Measurements from ENCODE around the gene ULK4. TPM values are rescaled to one million over a fixed set of nuclear protein-coding genes. Genes with fewer than 3 reads are reported as not detected.

ULK4 gene
- total RNA-seq, 1 experiment from 2014 or later: 6.3 TPM

- Histone ChIP-seq H3K79me2 (ENCODE audit: insufficient read depth, low read length) (no peaks in the 10 kb centered on the region), H2AFZ (ENCODE audit: low read depth, low read length, poor library complexity, severe bottlenecking) (no peak overlapping the region), H3K27ac (ENCODE audit: low read depth, low read length) (no peak overlapping the region), H3K36me3 (ENCODE audit: control insufficient read depth in 1 of 2, insufficient read depth in 2 of 2, low read length in 2 of 2) (no peaks in the 10 kb centered on the region), H3K9ac (ENCODE audit: low read length) (no peak overlapping the region), H3K9me3 (ENCODE audit: control insufficient read depth in 1 of 2, insufficient read depth in 1 of 2, low read depth in 1 of 2, low read length in 2 of 2) (no peaks in the 10 kb centered on the region), H3K27me3 (ENCODE audit: insufficient read depth, low read length) (no peaks in the 10 kb centered on the region), H3K4me1 (ENCODE audit: control insufficient read depth in 1 of 2, insufficient read depth in 2 of 2, low read length in 2 of 2) (no peaks in the 10 kb centered on the region), H4K20me1 (ENCODE audit: insufficient read depth) (no peaks in the 10 kb centered on the region), H3K4me3 (replicated peaks in 1 of 2; ENCODE audit: low read depth in 1 of 2, low read length in 2 of 2) (no peak overlapping the region), H3K9me2 (ENCODE audit: insufficient read depth) (no peaks in the 10 kb centered on the region), H3K4me2 (ENCODE audit: low read length) (no peak overlapping the region)
- BruUV-seq (replicated peaks): no TSS peak
- CTCF ChIA-PET: no interaction called here
- DNase-seq (ENCODE audit: low read depth, low spot score) (no peak), ATAC-seq (no peak)
- RAD21 ChIA-PET (ENCODE audit: low non-redundant PET in 1 of 2, low total read pairs in 2 of 2, uncharacterized antibody in 2 of 2, unreplicated experiment in 2 of 2): no interaction called here
- intact Hi-C loops (cut with micrococcal nuclease): no loop called here
- TF ChIP-seq EZH2 (IDR thresholded peaks at IDR 0.05) (no peak), RAD21 (IDR thresholded peaks at IDR 0.05; ENCODE audit: low read depth) (no peak), FOSL1 (IDR thresholded peaks at IDR 0.05; ENCODE audit: low read depth) (no peak), CEBPB (IDR thresholded peaks at IDR 0.05; ENCODE audit: low read depth) (no peak), ATF3 (IDR thresholded peaks at IDR 0.05) (no peak), JUND (IDR thresholded peaks at IDR 0.05) (no peak), POLR2A (IDR thresholded peaks at IDR 0.05; ENCODE audit: borderline replicate concordance, extremely low read depth, insufficient read depth, insufficient read length) (no peak), EZH2phosphoT487 (IDR thresholded peaks at IDR 0.05; ENCODE audit: borderline replicate concordance) (no peak), SP1 (IDR thresholded peaks at IDR 0.05; ENCODE audit: low read depth) (no peak), SIN3A (IDR thresholded peaks at IDR 0.05; ENCODE audit: low read depth) (no peak), POLR2AphosphoS5 (IDR thresholded peaks at IDR 0.05; ENCODE audit: low read depth, low read length) (no peak), CBX3 (IDR thresholded peaks at IDR 0.05; ENCODE audit: low read depth) (no peak), ZNF274 (IDR thresholded peaks at IDR 0.05; ENCODE audit: low read depth, low read length) (no peak)
- POLR2A ChIA-PET: no interaction called here
Observed at GRCh38 chr3:41652506-41652905, 309.4 kb downstream of the ULK4 start.

- Histone ChIP-seq H3K4me1 (ENCODE audit: control insufficient read depth in 1 of 2, insufficient read depth in 2 of 2, low read length in 2 of 2) (no peaks in the 10 kb centered on the region), H3K9me2 (ENCODE audit: insufficient read depth) (no peaks in the 10 kb centered on the region), H4K20me1 (ENCODE audit: insufficient read depth) (no peaks in the 10 kb centered on the region), H3K4me2 (ENCODE audit: low read length) (no peak overlapping the region), H3K4me3 (replicated peaks in 1 of 2; ENCODE audit: low read depth in 1 of 2, low read length in 2 of 2) (no peak overlapping the region), H3K27ac (ENCODE audit: low read depth, low read length) (no peak overlapping the region), H2AFZ (ENCODE audit: low read depth, low read length, poor library complexity, severe bottlenecking) (no peak overlapping the region), H3K79me2 (ENCODE audit: insufficient read depth, low read length) (no peaks in the 10 kb centered on the region), H3K27me3 (ENCODE audit: insufficient read depth, low read length) (no peaks in the 10 kb centered on the region), H3K9ac (ENCODE audit: low read length) (no peak overlapping the region), H3K36me3 (ENCODE audit: control insufficient read depth in 1 of 2, insufficient read depth in 2 of 2, low read length in 2 of 2) (no peaks in the 10 kb centered on the region), H3K9me3 (ENCODE audit: control insufficient read depth in 1 of 2, insufficient read depth in 1 of 2, low read depth in 1 of 2, low read length in 2 of 2) (no peaks in the 10 kb centered on the region)
- no TSS peak for BruUV-seq (replicated peaks)
- ChIA-PET POLR2A (no interaction called here), RAD21 (ENCODE audit: low non-redundant PET in 1 of 2, low total read pairs in 2 of 2, uncharacterized antibody in 2 of 2, unreplicated experiment in 2 of 2) (no interaction called here), CTCF (no interaction called here)
- intact Hi-C loops (cut with micrococcal nuclease): no loop called here
- no peak for ATAC-seq
- no peak for DNase-seq (ENCODE audit: low read depth, low spot score)
- TF ChIP-seq SP1 (IDR thresholded peaks at IDR 0.05; ENCODE audit: low read depth): no peak
- TF ChIP-seq EGR1 (IDR thresholded peaks at IDR 0.05; ENCODE audit: low read depth): no peak
- TF ChIP-seq TCF7L2 (IDR thresholded peaks at IDR 0.05; ENCODE audit: borderline replicate concordance, extremely low read depth, insufficient read depth, insufficient read length): no peak
- TF ChIP-seq REST (IDR thresholded peaks at IDR 0.05; ENCODE audit: low read depth): no peak
- no peak for TF ChIP-seq JUND (IDR thresholded peaks at IDR 0.05)
- TF ChIP-seq POLR2AphosphoS5 (IDR thresholded peaks at IDR 0.05; ENCODE audit: low read depth, low read length): no peak
- no peak for TF ChIP-seq ZFX (IDR thresholded peaks at IDR 0.05)
- no peak for TF ChIP-seq ZNF274 (IDR thresholded peaks at IDR 0.05; ENCODE audit: low read depth, low read length)
- TF ChIP-seq CTCF (IDR thresholded peaks at IDR 0.05 in 2 of 3, conservative IDR thresholded peaks at IDR 0.05 in 1 of 3; ENCODE audit: borderline replicate concordance in 1 of 3, insufficient read depth in 1 of 3, low read depth in 2 of 3, low read length in 2 of 3): no peak
Observed at GRCh38 chr3:41651718-41652117, 310.2 kb downstream of the ULK4 start.
